ENCODE results near the gene DNAJB8.

DNAJB8 gene

GRCh38 chr3:128493570-128494366 is 27.1 kb upstream of the DNAJB8 start:
- peak in 1 of 2 experiments; percentile 78 for DNase-seq

GRCh38 chr3:128492671-128493569 is 26.2 kb upstream of the DNAJB8 start, which contains the start of gene GATA2:
GATA2 (minus strand) TSS chr3:128493201; CDS start chr3:128487031, 6,170 bp downstream.
- DNase-seq = peak in 1 of 2 experiments; percentile 89

- peak; percentile 58 to 79 for DNase-seq
These were observed 25.4 kb upstream of the DNAJB8 start for GRCh38 chr3:128491941-128492670.

- peak in 1 of 2 experiments; percentile 78 for DNase-seq
These were observed 24.9 kb upstream of the DNAJB8 start for GRCh38 chr3:128491691-128491940.

DNA sequence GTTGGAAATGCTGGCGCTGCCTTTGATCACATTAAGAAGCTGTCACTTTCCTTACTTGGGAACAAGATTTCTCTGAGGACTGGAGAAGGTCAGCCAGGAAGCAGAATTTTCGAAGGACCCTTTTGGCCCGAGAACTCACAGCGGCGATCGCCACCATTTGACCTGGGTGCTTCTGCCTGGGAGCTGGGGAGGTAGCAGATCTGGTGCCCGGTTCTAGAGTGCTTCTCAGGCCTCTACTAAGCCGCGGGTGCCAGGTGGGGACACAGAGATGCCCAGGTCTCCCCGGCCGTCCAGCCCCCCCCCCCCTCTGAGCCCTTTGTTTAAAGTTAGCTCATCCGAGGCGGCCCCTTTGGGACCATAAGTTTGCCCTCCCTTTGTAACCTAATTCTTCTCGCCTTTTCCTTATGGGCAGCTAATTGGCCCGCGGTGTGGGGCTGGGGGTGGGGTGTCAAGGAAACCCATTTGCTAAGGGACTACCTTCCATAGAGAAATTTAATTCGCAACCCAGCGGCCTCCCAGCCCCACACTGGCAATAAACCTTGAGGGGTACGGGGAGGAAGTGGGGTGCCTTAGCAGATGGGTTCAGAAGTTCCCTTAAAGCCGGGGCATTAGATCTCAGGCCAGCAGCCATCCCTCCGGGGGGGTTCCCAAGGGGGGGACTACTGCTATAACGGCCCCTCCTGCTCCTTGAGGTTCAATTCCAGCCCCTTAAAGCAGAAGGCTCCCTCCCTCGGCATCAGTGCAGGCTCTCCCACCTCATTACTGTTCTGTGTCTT is 24.4 kb upstream of the DNAJB8 start:
- DNase-seq = peak; percentile 61 to 80

DNA sequence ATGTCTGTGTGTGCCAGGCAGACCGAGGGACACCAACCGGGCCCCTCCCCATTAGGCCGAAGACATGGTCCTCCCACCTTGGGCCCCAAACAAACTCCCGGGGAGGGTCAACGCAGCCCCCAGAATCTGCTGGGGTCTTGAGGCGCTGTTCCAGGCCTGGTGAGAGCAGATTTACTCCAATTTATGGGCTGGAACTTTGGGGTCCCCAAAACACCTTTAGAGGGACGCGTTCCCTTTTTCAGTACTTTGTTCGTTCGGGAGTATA is 23.9 kb upstream of the DNAJB8 start:
- DNase-seq = no peak

- DNase-seq = peak; percentile 85 to 91
These were observed 23.4 kb upstream of the DNAJB8 start for GRCh38 chr3:128489927-128490649.

DNA sequence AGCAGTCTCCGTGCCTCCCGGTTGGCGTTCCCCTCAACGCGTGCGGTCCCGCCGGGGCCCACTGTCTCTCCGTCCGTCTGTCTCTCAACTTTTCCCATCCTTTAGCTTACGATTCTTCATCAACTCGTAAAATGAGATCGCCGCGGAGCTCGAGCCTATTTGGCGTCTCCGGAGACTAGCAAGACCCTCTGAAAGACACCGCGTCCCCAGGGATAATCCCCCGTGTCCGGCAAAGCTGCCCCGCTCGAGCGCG is 22.9 kb upstream of the DNAJB8 start:
- no peak for DNase-seq

DNA sequence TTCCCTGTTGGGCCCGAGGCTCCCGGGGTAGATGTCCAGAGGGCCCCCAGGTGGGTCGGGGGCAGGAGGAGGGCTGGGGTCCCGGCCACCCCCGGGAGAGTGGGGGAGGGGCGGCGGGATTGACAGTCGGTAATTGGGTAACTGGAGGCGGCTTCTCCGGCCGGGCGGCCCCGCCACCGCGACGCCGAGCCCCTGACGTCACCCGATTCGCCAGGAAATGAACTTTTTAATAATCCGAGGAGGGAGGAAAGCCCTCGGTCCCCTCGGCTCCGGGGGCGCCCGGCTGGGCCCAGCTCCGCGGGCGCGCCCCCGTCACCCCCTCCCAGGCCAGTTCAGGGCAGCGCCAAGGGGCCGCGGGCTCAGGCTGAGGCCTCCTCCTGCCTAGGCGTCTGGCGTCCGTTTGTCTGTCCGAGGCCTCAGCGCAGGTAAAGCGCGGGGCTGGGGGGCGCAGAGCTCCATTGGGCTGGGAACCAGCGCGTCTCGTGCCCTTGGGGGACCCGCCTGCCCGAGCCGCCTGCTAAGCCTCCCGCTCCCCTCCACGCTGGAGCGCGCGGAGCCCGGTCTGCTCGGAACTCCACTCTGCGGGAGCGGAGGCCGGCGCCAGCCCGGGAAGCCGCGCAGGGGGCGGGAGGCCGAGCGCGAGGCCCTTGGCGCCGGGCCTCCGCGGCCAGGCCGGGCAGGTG is 22.4 kb upstream of the DNAJB8 start:
- DNase-seq = peak; percentile 88 to 91

GRCh38 chr3:128488636-128488990 is 21.9 kb upstream of the DNAJB8 start:
- DNase-seq = peak; percentile 88 to 91

DNA sequence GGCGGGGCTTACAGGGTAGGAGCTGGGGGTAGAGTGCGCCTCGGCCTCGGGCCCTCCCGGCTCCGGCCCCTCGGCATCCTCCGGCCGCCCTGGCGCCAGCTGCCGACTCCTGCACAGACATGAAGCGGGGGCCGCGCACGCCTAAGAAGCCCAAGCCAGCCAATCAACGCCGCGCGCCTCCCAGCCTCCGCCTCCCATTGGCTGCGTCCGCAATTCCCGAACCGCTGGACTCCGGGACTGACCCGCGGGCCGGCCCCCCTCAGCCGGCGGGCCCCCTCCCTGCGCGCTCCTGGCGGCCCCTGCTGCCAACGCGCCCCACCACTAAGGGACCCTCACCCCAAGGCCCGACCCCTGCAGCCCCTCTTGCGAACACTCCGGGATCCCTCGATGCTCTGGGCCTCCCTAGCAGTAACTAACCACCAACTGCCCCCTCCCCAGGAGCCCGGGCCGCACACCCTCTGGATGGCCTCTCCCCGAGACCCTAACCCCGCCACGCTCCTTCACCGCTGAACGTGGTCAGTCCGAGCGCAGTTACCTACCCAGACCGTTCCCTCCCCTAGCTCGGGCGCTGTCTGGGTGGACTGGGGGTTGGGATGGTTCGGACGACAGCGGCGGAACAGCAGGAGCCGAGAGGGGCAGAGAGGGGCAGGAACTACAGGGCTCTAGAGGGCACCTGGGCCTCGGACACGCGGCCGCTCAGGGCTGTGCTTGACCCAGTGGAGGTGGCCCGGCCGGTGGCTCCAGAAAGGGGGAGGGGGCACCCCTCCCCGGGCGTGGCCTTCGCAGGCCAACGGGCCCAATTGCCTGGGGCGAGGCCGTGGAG is 21.3 kb upstream of the DNAJB8 start:
- DNase-seq = peak; percentile 87 to 99

GRCh38 chr3:128487538-128487812 is 20.8 kb upstream of the DNAJB8 start:
- DNase-seq = no peak

DNA sequence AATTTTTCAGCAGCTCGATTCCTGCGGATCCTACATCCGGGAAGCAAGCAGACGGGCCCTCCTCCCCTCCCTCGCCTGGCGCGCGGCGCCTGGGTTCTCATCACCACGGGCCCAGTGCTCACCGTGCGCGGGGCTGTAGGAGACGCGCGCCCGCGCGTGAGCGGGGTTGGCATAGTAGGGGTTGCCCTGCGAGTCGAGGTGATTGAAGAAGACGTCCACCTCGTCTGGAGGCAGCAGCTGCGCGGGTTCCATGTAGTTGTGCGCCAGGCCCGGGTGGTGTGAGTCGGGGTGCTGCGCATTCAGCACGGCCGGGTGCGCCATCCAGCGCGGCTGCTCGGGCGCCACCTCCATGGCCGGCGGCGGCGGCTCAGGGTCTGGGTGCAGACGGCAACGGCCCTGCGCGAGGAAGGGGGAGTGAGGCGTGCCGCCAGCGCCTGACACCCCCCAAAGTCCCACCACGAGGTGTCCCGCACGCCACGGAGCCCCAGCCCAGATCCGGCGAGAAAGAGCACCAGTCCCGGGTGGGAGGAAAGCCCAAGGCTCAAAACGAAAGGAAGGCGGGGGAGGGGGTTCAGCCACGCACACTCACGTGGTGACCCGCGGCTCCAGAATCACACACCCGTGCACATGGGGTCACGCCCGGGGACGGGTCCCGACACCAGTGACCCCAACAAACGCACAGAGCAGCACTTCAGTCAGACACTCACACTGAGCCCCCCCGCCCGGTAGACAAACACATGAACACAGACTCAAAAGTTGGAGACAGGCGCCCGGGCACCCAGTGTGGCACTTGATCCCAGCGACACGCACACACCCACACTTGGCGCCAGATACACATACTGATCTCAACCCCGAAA is 20.2 kb upstream of the DNAJB8 start:
- DNase-seq = peak in 1 of 2 experiments; percentile 78

DNA sequence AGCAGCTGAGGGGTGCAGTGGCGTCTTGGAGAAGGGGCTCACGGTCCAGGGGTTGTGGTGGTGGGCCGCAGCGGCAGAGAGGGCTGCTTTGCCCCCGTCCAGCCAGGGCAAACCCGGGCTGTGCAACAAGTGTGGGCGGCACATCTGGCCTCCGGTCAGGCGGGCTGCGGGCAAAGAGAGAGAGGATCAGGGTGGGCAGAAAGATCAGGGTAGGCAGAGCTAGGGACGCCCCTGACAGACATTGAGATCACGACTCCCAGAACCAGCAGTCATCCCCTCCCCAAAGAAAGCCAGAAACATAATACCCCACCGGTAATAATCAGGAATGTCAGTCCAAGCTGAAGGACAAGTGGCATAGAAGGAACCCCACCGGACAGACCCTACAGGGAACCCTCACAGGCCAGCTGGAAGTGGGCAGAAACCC is 19.5 kb upstream of the DNAJB8 start:
- DNase-seq = no peak

- DNase-seq = peak in 1 of 2 experiments; percentile 57
These were observed 18.9 kb upstream of the DNAJB8 start for GRCh38 chr3:128485282-128486204.

GRCh38 chr3:128484404-128485281 is 18.0 kb upstream of the DNAJB8 start:
- peak; percentile 30 to 65 for DNase-seq

DNA sequence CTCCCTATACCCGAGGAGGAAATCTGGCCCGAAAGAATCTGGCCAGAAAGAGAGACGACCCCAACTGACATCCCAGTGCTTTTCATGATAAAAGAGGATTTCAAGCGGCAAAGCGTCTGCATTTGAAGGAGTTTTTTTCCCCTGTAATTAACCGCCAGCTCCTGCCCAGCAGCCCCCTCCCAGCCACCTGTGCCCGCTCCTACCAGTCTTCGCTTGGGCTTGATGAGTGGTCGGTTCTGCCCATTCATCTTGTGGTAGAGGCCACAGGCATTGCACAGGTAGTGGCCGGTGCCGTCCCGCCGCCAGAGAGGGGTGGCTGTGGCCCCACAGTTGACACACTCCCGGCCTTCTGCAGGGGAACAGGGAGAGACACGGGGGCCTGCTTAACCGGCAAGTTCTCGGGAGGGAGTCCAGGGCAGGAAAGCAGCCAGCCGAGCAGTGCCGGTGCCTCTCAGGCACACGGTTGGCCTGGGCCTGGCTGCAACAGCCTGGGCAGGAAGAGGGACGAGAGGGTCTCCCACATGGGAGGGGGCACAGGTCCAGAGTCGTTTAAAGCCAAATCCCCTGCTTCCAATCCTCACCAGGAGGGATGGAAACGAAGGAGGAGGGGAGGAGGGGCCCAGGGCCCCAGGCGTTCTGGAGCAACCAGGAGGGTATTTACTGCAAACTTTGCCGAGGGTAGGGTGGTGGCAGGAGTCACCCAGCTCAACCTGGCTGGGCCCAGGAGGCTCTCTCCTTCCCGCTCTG is 17.1 kb upstream of the DNAJB8 start:
- peak; percentile 43 to 78 for DNase-seq

Measured in NCI-H526 (cell line).